GM18907 (cell line): ENCODE measurements around the gene SOX21.
"Not testable (repeated sequence)": the region's sequence is repeated elsewhere in the genome, so short reads cannot be mapped to it uniquely, and the experiment has no call there.

Source experiments
- ATAC-seq: cut with Tn5 transposase; IDR thresholded peaks from one replicate; pipeline ENCODE4 v1.9.1; 2021; ENCODE audit warnings: mild to moderate bottlenecking, moderate library complexity; ENCODE audit not compliant: unreplicated experiment

Gene SOX21

GRCh38 chr13:94712287-94712811 lies at the start of gene SOX21:
Gene SOX21 (minus strand): TSS chr13:94712545. CDS start chr13:94712049, 496 bp downstream.
- no peak for ATAC-seq

- no peak for ATAC-seq
Observed at GRCh38 chr13:94761407-94761806, 49.1 kb upstream of the SOX21 start.

DNA sequence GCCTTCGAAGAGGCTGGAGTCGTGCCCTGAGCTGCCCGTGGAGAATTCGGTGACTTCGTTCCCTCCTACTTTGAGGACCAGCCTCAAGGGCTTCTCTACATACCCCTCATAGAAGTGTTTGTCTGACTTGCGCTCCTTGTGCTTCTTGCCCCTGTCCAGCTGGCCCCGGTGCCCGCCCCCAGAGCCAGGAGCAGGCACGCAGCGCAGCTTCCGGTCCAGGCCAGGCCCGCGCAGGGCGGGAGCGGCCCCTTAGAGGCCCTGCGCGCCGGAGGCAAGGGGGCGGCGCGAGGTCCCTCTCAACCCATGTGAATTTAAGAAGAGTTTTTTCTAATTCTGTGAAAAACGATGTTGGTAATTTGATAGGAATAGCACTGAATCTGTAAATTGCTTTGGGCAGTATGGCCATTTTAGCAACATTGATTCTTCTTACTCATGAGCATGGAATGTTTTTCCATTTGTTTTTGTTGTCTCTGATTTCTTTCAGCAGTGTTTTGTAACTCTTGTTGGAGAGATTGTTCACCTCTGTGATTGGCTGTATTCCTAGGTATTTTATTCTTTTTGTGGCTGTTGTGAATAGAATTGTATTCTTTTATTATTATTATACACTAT lies 46.9 kb upstream of the SOX21 start:
- ATAC-seq: no peak

DNA sequence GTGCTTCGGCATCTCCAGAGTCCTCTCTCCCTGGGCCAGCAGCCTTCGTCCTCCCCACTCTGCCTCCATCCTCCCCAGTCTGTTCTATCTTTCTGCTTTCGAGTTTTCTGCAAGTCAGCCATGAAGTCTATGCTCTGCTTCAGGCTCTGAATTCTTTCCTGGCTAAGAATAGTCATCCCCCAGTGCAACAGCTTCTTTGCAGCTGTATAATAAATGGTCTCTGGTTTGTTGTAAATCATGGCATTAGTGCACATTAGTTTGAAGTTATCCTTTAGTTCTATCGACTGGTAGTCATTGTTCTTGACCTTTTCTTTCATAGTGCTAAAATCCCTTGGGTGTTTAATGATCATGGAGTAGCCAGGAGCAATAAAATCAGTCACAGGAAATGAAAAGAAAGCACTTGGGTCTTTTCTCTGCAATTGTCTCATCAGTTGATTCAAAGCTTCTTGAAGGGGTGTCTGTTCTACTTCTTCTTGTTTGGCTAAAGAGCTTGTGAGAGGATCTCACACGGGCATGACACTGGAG lies 46.2 kb upstream of the SOX21 start:
- no peak for ATAC-seq

- ATAC-seq: no peak
Observed at GRCh38 chr13:94753327-94753726, 41.0 kb upstream of the SOX21 start.

DNA sequence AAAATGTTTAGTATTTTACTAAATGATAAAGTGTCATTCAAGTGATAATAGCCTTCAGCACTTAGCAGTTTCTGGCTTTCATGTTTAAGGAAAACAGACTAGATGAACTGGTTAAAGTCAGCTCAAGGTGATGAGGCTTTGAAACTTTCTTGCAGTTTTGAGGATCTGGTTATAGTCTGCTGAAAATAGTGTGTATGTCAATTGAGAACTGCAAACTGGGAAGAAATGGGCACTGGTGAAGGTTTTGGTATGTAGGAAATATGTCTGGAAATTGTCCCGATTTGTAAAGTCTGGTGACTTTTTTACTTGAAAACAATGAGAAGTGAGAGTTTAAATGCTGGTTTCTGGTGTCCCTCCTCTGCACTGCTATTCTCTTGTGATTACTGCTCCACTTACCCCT lies 36.8 kb upstream of the SOX21 start:
- ATAC-seq: no peak

- ATAC-seq: no peak
Observed at GRCh38 chr13:94739235-94739634, 26.9 kb upstream of the SOX21 start.

- ATAC-seq: no peak
Observed at GRCh38 chr13:94731028-94731427, 18.7 kb upstream of the SOX21 start.

- not testable (repeated sequence) for ATAC-seq
Observed at GRCh38 chr13:94729941-94730340, 17.6 kb upstream of the SOX21 start.

- no peak for ATAC-seq
Observed at GRCh38 chr13:94726425-94726824, 14.1 kb upstream of the SOX21 start.

- no peak for ATAC-seq
Observed at GRCh38 chr13:94722609-94723345, 10.4 kb upstream of the SOX21 start.

- ATAC-seq: not testable (repeated sequence)
Observed at GRCh38 chr13:94718697-94719096, 6.4 kb upstream of the SOX21 start.

- ATAC-seq: no peak
Observed at GRCh38 chr13:94717916-94718315, 5.6 kb upstream of the SOX21 start.

DNA sequence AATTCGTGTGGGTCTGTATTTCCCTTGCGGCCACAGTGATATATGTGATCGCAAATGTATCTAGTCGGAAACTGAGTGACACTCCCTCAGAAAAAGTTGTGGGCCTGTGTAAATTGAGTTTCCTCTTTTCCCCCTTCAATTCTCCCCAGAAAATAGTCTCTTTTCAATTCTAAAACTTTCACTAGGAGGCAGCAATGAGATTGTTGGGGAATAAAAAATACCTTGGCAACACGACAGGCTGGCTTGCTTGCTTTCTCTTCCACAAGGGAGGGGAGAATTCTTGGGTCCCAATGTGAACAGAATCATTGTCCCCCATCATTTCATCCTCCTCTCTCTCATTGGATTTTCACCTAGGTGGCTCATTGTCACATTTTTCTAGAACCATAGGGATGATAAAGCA lies 3.7 kb upstream of the SOX21 start:
- no peak for ATAC-seq

DNA sequence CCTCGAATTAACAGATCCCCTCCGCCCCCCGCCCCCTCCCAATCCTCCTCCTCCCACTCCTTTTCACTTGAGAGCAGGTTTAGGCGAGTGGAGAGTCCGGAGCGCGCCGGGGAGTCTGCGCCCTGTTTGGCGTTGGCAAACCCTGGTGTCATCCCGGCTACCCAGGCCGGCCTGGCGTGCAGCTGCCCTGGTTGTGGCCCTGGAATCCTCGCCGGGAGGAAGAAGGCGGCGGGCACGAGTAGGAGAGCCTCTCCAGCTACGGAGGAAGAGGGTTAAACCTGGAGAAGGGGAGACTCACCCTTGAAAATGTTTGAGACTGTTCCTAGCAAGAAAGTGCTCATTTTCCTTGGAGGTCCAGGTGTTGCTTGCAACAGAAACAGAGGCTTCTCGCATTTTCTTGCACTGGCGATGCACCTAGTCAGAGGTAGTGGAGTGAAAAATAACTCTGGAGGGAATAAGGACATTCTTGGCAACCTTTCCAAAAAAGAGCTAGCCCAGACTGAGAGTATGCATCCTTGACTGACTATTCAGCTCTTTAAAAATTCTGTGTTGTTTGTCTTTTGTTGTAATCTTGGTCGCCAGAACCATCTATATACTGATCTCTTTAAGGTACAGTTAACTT lies 1.3 kb upstream of the SOX21 start:
- ATAC-seq: no peak

DNA sequence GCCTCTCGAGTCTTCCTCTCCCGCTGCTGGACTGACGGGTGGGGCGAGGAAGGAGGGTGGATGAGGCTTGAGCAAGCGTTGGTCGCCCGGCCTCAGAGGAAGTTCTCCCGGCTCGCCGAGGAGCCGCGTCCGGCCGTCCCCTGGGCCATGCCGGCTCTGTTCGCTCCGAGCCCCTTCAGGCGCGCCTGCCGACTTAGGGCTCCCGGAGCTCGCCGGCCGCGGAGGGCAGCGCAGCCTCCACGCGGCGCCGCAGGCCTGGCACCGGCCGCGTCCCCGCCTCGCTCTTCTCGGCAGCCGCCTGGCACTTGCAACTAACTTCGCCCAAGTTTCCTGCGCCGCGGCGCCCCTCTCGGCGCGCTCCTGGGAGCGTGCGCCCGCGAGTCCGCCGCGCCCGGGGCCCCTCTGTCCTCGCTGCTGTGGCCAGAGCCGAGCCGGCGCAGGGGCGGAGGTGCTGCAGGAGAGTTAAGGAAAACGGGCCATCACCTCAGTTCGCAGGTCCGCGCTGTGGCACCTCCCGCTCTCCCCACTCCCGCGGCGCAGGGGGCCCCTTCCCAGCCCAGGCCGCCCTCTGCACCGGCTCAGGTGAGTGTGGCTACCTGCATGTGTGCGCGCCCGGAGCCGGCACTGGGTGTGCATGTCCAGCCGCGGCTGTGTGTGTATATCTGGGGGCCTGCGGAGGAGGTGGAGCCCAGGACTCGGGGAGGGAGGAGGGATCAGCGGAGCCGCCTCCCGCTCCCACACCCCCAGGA lies 641 bp upstream of the SOX21 start:
- no peak for ATAC-seq

DNA sequence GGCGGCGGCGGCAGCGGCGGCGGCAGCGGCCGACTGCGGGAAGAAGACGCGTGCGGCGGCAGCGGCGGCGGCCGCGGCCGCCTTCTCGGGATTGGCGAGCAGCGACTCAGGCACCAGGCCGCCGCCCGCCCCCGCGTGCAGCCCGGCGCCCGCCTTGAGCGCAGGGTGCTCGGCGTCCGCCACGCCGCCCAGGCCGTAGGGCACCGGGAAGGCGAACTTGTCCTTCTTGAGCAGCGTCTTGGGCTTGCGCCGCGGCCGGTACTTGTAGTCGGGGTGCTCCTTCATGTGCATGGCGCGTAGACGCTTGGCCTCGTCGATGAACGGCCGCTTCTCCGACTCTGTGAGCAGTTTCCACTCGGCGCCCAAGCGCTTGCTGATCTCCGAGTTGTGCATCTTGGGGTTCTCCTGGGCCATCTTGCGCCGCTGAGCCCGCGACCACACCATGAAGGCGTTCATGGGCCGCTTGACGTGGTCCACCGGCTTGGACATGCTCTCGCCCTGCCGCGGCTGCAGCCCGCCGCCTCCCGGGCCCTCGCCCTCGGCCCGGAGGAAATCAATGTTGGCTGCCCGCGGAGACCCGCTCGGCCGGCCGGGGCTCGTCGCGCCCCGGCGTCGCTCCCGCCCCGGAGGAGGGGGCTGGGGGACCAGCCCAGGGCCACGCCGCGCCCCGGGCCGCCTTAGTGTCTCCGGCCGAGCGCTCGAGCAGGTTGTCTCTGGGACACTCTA lies 621 bp downstream of the SOX21 start:
- ATAC-seq: peak; percentile 32

DNA sequence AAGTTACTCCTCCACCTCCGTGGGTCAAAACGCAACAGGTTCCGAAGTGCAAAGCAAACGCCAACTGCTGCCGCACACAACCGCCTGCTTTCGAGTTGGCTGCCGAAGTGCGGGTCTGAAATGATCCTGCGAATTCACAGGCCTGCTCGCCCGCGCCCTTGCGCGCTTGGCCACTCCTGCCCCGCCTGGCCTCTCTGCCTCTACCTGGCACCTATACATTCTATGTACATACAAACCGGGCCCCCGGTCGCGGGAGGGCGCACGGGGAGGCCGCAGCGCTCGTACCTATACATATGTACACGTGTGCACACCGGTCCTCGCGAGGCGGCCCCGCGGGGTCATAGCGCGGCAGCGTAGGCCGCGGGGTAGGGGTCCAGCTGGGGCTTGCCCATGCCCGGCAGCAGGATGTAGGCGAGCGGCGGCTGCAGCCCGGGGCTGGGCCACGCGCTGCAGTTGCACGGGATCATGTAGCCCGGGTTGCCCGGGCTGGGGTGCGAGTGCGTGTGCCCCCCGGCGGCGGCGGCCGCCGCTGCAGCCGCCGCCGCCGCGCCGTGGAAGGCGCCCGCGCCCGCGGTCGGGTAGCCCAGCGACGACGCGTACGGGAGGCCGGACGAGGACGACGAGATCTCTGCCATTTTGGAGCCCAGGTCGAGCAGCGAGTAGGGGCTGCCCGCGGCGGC lies 1.3 kb downstream of the SOX21 start:
- ATAC-seq: peak; percentile 62

DNA sequence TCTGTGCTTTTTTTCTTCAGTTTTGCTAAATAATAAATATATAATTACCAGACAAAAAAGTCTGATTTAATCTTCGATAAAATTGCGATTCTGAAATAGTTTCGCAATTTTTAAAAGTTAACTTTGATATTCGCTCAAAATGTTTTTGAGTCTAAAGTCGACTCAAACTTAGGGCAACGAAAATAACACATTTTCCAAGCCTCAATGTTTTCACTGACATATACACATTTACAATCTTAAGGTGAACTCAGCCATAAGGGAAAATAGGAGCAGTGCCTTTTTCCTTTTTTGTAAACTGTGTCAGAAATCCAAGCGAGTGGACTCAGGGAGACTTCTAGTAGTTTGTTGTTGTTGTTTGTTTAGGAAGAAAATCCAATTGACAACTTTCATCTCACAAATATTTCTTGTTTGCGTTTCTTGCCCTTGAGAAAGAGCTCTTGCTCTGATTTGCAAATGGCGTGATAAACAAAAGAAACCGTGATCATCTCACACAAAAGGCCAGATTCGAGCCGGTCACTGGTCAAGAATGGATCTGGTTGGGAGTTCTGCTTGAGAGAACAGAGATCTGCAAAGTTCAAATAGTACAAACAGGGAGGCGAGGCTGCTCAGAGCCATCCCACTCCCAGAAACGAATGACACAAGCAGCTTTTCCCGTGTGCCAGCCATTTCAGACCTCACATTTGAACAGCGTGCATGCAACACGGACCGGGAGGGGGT lies 2.1 kb downstream of the SOX21 start:
- no peak for ATAC-seq
